Loucy (cell line): Measurements from ENCODE around the gene NOC2L.

Experiments used
- H2AFZ ChIP-seq: fragments of 200-600 bp; sonication (generic); 2 replicates; pipeline ENCODE4 v1.6.0; 2016; ENCODE audit warnings: antibody characterized with exemption, mild to moderate bottlenecking, low read length, moderate library complexity
- H3F3A ChIP-seq: fragments of 200-600 bp; 2 replicates; pipeline ENCODE4 v1.6.0; 2016; ENCODE audit warnings: antibody characterized with exemption, low read depth, mild to moderate bottlenecking
- H3K27me3 ChIP-seq: fragments of 200-600 bp; sonication (generic); 2 replicates; pipeline ENCODE4 v1.6.1; 2014; ENCODE audit warnings: low read length, mild to moderate bottlenecking; ENCODE audit not compliant: insufficient read depth, poor library complexity, severe bottlenecking
- H3K36me3 ChIP-seq: fragments of 200-600 bp; sonication (generic); 2 replicates; pipeline ENCODE4 v1.6.1; 2016; ENCODE audit warnings: low read length; ENCODE audit not compliant: insufficient read depth
- H3K4me1 ChIP-seq: fragments of 200-600 bp; sonication (generic); 2 replicates; pipeline ENCODE4 v1.5.1; 2014; ENCODE audit warnings: low read length, mild to moderate bottlenecking; ENCODE audit not compliant: insufficient read depth, poor library complexity, severe bottlenecking
- H3K4me2 ChIP-seq: fragments of 200-600 bp; sonication (generic); 2 replicates; pipeline ENCODE4 v1.6.0; 2014; ENCODE audit warnings: antibody characterized with exemption, low read length, low read depth, mild to moderate bottlenecking; ENCODE audit not compliant: poor library complexity, severe bottlenecking
- H3K4me3 ChIP-seq: fragments of 200-600 bp; sonication (generic); 2 replicates; pipeline ENCODE4 v1.5.1; 2014; ENCODE audit warnings: low read length, mild to moderate bottlenecking, mixed read lengths; ENCODE audit not compliant: poor library complexity, severe bottlenecking
- H3K79me2 ChIP-seq: fragments of 200-600 bp; sonication (generic); 2 replicates; pipeline ENCODE4 v1.6.1; 2014; ENCODE audit warnings: low read length; ENCODE audit not compliant: insufficient read depth
- H3K9ac ChIP-seq: fragments of 200-600 bp; sonication (generic); 2 replicates; pipeline ENCODE4 v1.6.0; 2014; ENCODE audit warnings: mild to moderate bottlenecking, low read depth, low read length, moderate library complexity; ENCODE audit not compliant: poor library complexity, severe bottlenecking
- H3K9me2 ChIP-seq: fragments of 200-600 bp; sonication (generic); replicated peaks from 2 replicates; pipeline ENCODE4 v1.6.1; 2016; ENCODE audit warnings: low read depth, low read length, mixed read lengths
- H3K9me3 ChIP-seq: fragments of 200-600 bp; sonication (generic); 2 replicates; pipeline ENCODE4 v1.6.1; 2014; ENCODE audit warnings: mild to moderate bottlenecking, antibody characterized with exemption, low read length, low read depth; ENCODE audit not compliant: insufficient read depth
- H4K20me1 ChIP-seq: fragments of 200-600 bp; sonication (generic); 2 replicates; pipeline ENCODE4 v1.6.0; 2014; ENCODE audit warnings: antibody characterized with exemption, low read length, mild to moderate bottlenecking; ENCODE audit not compliant: insufficient read depth, poor library complexity, severe bottlenecking
- CTCF ChIP-seq: fragments of 200-600 bp; sonication (generic); conservative IDR thresholded peaks from 2 replicates; pipeline ENCODE4 v1.5.1; 2014; ENCODE audit warnings: mild to moderate bottlenecking, antibody characterized with exemption, low read length
- EZH2phosphoT487 ChIP-seq: fragments of 200-600 bp; IDR thresholded peaks from 2 replicates; pipeline ENCODE4 v1.6.1; 2018; ENCODE audit warnings: antibody characterized with exemption, mild to moderate bottlenecking, moderate library complexity, borderline replicate concordance

The NOC2L gene

GRCh38 chr1:951364-951763 is 7.7 kb downstream of the NOC2L start:
- H3K4me2 ChIP-seq, result no peak overlapping the region
- H3K36me3 ChIP-seq, result peaks cover 56% of the 10 kb centered on the region; the same call in 1 of the 2 replicates
- no peaks in the 10 kb centered on the region for H3K4me1 ChIP-seq
- no peak overlapping the region for H3K4me3 ChIP-seq
- no peaks in the 10 kb centered on the region for H3K9me2 ChIP-seq
- no peaks in the 10 kb centered on the region for H3K27me3 ChIP-seq
- H2AFZ ChIP-seq, result no peak overlapping the region
- no peaks in the 10 kb centered on the region for H3K9me3 ChIP-seq
- H3K9ac ChIP-seq, result no peak overlapping the region
- TF ChIP-seq CTCF (peak; percentile 49), EZH2phosphoT487 (no peak)
- no peaks in the 10 kb centered on the region for H4K20me1 ChIP-seq
- no peaks in the 10 kb centered on the region for H3F3A ChIP-seq
- peaks cover 2% of the 10 kb centered on the region; the same call in 1 of the 2 replicates for H3K79me2 ChIP-seq

GRCh38 chr1:950881-951280 is 8.2 kb downstream of the NOC2L start:
- TF ChIP-seq EZH2phosphoT487 (no peak), CTCF (no peak)
- Histone ChIP-seq H2AFZ (no peak overlapping the region), H3K4me2 (no peak overlapping the region), H3K27me3 (no peaks in the 10 kb centered on the region), H3K4me1 (no peaks in the 10 kb centered on the region), H3F3A (no peaks in the 10 kb centered on the region), H4K20me1 (no peaks in the 10 kb centered on the region), H3K9me2 (no peaks in the 10 kb centered on the region), H3K9ac (no peak overlapping the region), H3K36me3 (peaks cover 53% of the 10 kb centered on the region; the same call in 1 of the 2 replicates), H3K79me2 (no peaks in the 10 kb centered on the region), H3K9me3 (no peaks in the 10 kb centered on the region), H3K4me3 (no peak overlapping the region)

- peaks cover 47% of the 10 kb centered on the region; the same call in 1 of the 2 replicates for H3K36me3 ChIP-seq
- TF ChIP-seq CTCF (no peak), EZH2phosphoT487 (no peak)
Observed at GRCh38 chr1:950268-950667, 8.8 kb downstream of the NOC2L start.

More at GRCh38 chr1:950268-950667, 8.8 kb downstream of the NOC2L start:
- Histone ChIP-seq H3K9ac (no peak overlapping the region), H3K9me2 (no peaks in the 10 kb centered on the region), H3K9me3 (no peaks in the 10 kb centered on the region), H3K4me3 (no peak overlapping the region), H3K79me2 (no peaks in the 10 kb centered on the region), H3K4me1 (no peaks in the 10 kb centered on the region), H2AFZ (no peak overlapping the region), H4K20me1 (no peaks in the 10 kb centered on the region), H3K27me3 (no peaks in the 10 kb centered on the region), H3F3A (no peaks in the 10 kb centered on the region), H3K4me2 (no peak overlapping the region)
